NCI-H748 (cell line): Measurements from ENCODE around the gene NPPB.
A peak's percentile ranks its signal among the peaks of the same experiment; 100 is the strongest.

Experiments used
- DNase-seq: peaks from one replicate; lab custom pipeline; 2025; ENCODE audit not compliant: unreplicated experiment; lab: John Stamatoyannopoulos, UW

The NPPB gene

GRCh38 chr1:11836955-11837766 is 21.6 kb downstream of the NPPB start:
- DNase-seq: no peak

GRCh38 chr1:11835441-11836225 is 23.1 kb downstream of the NPPB start:
- no peak for DNase-seq

GRCh38 chr1:11833900-11834299 is 24.8 kb downstream of the NPPB start:
- DNase-seq: no peak

GRCh38 chr1:11833497-11833896 is 25.2 kb downstream of the NPPB start:
- DNase-seq: no peak

GRCh38 chr1:11831945-11832725 is 26.6 kb downstream of the NPPB start:
- DNase-seq: peak; percentile 81

GRCh38 chr1:11828511-11828910 is 30.2 kb downstream of the NPPB start:
- DNase-seq: no peak

GRCh38 chr1:11826946-11827345 is 31.8 kb downstream of the NPPB start:
- no peak for DNase-seq

- no peak for DNase-seq
Measured at GRCh38 chr1:11825131-11825530, 33.6 kb downstream of the NPPB start.

- DNase-seq: no peak
Measured at GRCh38 chr1:11823366-11824137, 35.2 kb downstream of the NPPB start.

- DNase-seq: no peak
Measured at GRCh38 chr1:11822091-11822490, 36.7 kb downstream of the NPPB start.

- no peak for DNase-seq
Measured at GRCh38 chr1:11817192-11817591, 41.6 kb downstream of the NPPB start.

GRCh38 chr1:11813021-11813420 is 45.7 kb downstream of the NPPB start:
- DNase-seq: no peak
